GM18867 (cell line): ENCODE results near the gene MBD3L2.
"Not testable (repeated sequence)": the region's sequence is repeated elsewhere in the genome, so short reads cannot be mapped to it uniquely, and the experiment has no call there.

Source experiments
- ATAC-seq: cut with Tn5 transposase; IDR thresholded peaks from one replicate; pipeline ENCODE4 v1.9.1; 2021; ENCODE audit warnings: mild to moderate bottlenecking, moderate library complexity; ENCODE audit not compliant: unreplicated experiment

MBD3L2 gene

DNA sequence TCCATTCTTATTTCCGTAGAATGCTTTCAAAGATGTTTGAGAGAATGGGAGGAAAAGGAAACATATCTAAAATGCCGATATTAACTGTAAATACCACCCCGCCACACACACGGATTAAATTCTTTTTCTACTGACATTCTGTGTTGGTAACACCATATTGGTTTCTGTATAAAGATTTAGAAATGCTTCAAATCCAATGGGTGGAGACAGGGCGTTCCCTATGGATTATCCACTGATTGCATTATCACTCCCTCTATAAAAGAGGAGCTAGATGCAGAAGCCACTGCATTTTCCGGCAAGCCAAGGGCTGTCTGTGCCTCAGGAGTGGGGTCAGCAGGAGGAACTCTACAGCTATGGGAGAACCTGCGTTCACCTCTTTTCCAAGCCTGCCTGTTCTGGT is at the start of gene MBD3L2:
MBD3L2 (plus strand) TSS at position 301 of the 400 bp plus-strand sequence; CDS start at position 354, 53 bp downstream.
- ATAC-seq: not testable (repeated sequence)

GRCh38 chr19:6999933-7000332 is 49.2 kb upstream of the MBD3L2 start:
- ATAC-seq: no peak

- no peak for ATAC-seq
These were observed 48.8 kb upstream of the MBD3L2 start for GRCh38 chr19:7000333-7000732.

DNA sequence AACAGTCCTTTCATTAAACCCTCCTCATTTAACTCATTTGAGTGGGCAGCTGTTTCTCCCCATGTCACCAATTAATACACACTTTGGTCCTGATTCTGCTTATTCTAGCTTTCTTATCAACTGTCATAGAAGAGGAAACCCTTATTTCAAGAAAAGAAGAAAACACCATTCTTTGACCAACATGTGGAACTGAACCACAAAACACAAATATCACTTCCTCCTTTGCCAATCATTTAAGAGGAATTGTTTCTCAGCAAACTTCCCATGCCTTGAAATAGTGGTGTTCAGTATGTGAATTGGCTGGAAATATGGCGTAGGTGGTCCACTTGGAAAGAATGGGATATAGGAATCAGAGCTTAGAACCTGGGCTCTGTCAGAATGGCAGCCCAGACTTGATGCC is 48.3 kb upstream of the MBD3L2 start:
- ATAC-seq: no peak

GRCh38 chr19:7004313-7004931 is 44.7 kb upstream of the MBD3L2 start:
- ATAC-seq: no peak

- ATAC-seq: no peak
These were observed 42.9 kb upstream of the MBD3L2 start for GRCh38 chr19:7006135-7006704.

- no peak for ATAC-seq
These were observed 41.3 kb upstream of the MBD3L2 start for GRCh38 chr19:7007859-7008258.

- ATAC-seq: no peak
These were observed 38.2 kb upstream of the MBD3L2 start for GRCh38 chr19:7010722-7011593.

DNA sequence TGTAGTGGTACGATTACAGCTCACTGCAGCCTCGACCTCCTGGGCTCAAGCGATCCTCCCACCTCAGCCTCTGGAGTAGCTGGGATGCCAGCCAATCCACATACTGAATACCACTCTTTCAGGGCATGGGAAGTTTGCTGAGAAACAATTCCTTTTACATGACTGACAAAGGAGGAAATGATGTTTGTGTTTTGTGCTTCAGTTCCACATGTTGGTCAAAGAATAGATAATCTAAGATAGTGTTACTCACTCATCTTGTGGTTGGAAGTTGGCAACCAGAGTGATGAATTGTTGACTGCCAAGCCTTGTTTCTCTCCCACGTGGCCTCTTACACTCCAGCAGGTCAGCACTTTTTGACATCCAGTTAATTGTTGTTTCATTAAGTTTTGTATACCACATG is 35.4 kb upstream of the MBD3L2 start:
- ATAC-seq: no peak

- ATAC-seq: no peak
These were observed 30.3 kb upstream of the MBD3L2 start for GRCh38 chr19:7018828-7019227.

- ATAC-seq: not testable (repeated sequence)
These were observed 27.8 kb upstream of the MBD3L2 start, which contains the start of gene MBD3L2B for GRCh38 chr19:7021331-7021730. Gene MBD3L2B (minus strand): TSS chr19:7021431. CDS start chr19:7021397, 34 bp downstream.

GRCh38 chr19:7028790-7029189 is 20.3 kb upstream of the MBD3L2 start:
- not testable (repeated sequence) for ATAC-seq

DNA sequence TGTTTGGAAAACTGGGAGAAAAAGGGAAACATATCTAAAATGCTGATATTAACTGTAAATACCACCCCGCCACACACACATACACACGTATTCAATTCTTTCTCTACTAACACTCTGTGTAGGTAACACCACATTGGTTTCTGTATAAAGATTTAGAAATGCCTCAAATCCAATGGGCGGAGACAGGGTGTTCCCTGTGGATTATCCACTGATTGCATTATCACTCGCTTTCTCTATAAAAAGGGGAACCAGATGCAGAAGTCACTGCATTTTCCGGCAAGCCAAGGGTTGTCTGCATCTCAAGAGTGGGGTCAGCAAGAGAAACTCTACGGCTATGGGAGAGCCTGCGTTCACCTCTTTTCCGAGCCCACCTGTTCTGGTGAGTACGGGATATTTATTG is 18.8 kb upstream of the MBD3L2 start, which contains the start of gene MBD3L5:
MBD3L5 (plus strand) TSS at position 301 of the 400 bp plus-strand sequence; CDS start at position 335, 34 bp downstream.
- not testable (repeated sequence) for ATAC-seq

GRCh38 chr19:7040079-7040478 is 9.0 kb upstream of the MBD3L2 start, which contains the start of gene MBD3L4:
Gene MBD3L4 (minus strand): TSS chr19:7040179. CDS start chr19:7040144, 35 bp downstream.
- not testable (repeated sequence) for ATAC-seq

DNA sequence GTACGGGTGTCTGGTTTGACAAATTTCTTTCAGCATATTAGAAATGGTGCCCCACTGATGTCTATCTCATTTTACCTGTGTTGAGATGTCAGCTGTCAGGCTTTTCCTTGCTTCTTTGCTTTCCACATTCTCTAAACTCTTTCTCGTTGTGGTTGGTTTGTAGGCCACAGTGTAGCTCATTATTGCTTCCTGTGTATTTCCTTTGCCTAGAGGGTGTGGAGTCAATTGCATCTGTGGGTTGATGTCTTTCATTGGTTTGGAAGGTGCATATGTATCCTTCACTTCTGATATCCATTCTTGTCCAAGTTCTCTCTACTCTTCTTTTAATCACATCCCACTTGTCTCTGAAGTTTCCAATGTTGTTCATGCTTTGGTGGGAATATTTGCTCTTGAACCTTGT is 7.6 kb upstream of the MBD3L2 start:
- ATAC-seq: not testable (repeated sequence)

DNA sequence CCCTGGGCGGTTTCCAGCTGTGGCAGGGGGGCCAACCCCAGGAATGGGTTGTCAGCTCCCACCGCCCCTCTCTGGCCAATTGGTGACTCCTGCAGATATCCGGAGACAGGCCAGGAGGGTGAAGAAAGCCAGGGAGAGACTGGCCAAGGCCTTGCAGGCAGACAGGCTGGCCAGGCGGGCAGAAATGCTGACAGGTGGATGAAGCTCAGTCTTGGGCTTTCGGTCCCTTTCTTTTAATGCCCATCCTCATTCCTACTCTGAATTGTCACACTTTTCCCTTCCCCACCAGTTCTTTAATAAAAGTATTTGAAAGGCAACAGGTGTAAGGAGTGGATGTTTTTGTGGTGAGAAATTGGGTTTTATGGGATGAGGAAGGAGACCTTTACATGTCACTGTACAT is 2.3 kb downstream of the MBD3L2 start:
- ATAC-seq: not testable (repeated sequence)

DNA sequence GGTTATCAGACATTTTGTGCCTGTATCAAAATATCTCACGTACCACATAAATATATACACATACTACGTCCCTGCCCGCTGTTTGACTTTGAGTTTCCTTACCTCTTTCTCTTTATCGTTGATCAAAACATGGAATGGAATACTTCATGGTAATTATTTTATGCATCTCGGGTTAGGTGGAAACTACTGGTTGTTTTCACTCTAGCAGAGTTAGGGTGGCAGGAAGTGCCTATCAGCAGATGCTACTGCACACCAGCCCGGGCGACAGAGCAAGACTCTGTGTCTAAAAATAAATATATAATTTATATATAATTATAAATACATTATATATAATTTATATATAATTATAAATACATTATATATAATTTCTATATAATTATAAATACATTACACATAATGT is 3.8 kb downstream of the MBD3L2 start:
- not testable (repeated sequence) for ATAC-seq

DNA sequence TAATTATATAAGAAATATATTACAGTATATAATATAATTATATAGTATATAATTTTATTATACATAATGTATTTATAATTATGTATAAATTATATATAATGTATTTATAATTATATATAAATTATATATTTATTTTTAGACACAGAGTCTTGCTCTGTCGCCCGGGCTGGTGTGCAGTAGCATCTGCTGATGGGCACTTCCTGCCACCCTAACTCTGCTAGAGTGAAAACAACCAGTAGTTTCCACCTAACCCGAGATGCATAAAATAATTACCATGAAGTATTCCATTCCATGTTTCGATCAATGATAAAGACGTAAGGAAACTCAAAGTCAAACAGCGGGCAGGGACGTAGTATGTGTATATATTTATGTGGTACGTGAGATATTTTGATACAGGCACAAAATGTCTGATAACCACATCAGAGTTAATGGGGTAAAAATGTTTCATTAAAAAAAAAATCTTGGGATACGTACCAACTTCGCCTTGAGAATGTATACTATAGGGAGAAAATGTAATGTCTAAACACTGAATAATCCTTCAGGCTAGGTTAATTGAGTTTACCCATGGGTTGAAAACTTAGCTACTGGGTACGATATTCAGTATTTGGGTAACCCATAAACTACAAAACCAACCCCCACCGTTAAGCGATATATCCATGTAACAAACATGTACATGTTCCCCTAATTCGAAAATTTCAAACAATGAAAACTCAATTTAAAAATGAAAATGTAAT is 5.7 kb downstream of the MBD3L2 start:
- not testable (repeated sequence) for ATAC-seq

- not testable (repeated sequence) for ATAC-seq
These were observed 6.6 kb downstream of the MBD3L2 start for GRCh38 chr19:7055679-7056078.

GRCh38 chr19:7056371-7056770 is 7.2 kb downstream of the MBD3L2 start:
- not testable (repeated sequence) for ATAC-seq

- ATAC-seq: not testable (repeated sequence)
These were observed 9.5 kb downstream of the MBD3L2 start, which contains the start of gene MBD3L3 for GRCh38 chr19:7058576-7058975. Gene MBD3L3 (minus strand): TSS chr19:7058676. CDS start chr19:7058605, 71 bp downstream.
